GM21526 (cell line): ENCODE measurements around the gene IFT57.
A peak's percentile ranks its signal among the peaks of the same experiment; 100 is the strongest.

Source experiments
- ATAC-seq: cut with Tn5 transposase; IDR thresholded peaks from one replicate; pipeline ENCODE4 v1.9.1; 2021; ENCODE audit warnings: moderate library complexity; ENCODE audit not compliant: unreplicated experiment, low FRiP score

Gene IFT57

DNA sequence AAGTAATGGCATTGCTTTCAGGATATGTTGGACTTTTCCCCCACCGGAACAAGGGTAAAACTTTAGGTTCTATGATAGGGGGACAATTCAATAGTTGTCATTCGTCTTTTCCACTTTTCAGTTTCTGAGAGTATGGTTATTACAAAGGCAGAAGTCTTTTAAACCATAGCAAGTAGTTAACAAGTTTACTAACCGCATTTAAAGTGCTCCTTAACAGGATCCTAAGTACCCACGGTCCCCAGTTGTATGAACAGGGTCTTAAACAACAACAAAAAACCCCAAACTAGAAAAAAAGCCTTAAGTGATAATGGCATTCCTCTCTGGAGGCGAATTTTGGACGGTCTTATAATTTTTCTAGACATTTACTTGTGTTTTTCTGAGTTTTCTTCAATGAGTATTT is 831 bp downstream of the IFT57 start:
- no peak for ATAC-seq

DNA sequence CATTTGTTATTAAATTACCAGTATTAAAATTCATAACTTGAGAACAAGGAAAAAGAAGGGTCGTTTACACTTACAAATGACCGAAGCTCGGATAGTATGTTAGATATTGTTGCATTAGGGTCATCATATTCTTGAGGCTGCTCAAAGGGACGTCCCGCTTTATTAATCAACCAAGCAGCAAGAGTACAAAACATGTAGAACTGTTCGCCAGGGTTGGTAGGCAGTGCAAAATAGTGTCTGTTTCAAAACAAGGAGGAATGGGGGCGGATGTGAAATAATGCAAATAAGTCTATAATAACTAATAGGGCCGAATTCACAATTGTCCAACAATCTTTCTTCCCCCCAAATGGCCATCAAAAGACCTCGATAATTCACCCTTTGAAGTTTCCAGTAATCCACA is 2.9 kb downstream of the IFT57 start:
- no peak for ATAC-seq

DNA sequence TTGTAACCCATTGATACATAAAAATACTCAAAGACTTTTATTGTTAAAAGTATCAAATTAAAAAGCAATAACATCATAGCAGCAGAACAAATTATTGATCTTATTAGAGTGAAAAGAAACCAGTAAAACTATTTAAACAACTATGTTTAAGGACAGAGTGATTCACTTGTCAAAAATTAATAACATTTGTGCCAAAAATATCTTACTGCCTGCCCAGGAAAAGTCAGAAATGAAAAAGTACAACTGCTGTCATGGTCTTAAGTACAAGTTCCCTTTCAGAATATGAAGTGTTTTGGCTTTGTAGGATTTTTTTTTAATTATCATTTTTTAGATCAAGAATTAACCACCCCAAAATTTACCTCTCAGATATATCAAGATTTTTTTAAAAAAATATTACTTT is 3.4 kb downstream of the IFT57 start:
- no peak for ATAC-seq

DNA sequence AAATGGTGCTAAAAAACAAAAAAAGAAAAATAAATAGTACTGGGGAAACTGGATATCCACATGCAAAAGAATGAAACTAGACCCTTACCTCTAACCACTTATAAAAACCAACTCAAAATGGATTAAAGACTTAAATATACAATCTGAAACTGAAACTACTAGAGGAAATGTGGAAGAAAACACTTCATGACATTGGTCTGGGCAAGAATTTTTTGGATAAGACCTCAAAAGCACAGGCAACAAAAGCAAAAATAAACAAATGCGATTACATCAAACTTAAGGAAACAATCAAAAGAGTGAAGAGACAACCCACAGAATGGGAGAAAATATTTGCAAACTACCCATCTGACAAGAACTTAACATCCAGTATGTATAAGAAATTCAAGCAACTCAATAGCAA is 6.4 kb downstream of the IFT57 start:
- no peak for ATAC-seq

DNA sequence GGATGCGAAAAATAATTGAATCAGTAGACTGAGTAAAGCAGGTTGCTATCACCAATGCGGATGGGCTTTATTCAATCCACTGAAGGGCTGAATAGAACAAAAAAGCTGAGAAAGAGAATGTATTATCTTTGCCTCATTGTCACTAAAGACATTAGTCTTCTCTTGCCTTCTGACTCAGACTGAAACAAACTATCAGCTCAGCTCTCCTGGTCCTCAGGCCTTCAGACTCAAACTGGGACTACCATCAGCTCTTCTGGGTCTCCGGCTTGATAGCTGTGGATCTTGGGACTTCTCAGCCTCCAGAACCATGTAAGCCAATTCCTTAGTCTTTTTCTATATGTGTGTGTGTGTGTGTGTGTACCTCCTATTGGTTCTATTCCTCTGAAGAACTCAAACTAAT is 12.6 kb downstream of the IFT57 start:
- ATAC-seq: no peak

DNA sequence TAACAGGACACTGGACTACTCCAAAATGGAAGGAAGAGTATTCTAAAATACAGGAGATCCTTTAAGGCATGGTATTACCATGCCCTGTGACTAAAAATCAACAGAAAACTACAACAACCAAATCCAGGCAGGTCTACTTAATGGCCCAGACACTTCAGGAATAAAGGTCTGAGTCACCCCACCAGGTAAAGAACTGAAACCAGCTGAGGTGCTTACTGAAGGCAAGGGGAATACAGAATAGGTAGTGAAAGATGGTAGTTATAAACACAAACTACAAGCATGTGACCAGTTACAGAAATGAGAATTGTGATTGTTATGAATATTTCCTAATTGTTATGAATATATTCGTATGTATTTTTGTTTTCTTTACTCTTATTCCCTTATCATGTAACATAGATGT is 13.4 kb downstream of the IFT57 start:
- ATAC-seq: peak; percentile 94

DNA sequence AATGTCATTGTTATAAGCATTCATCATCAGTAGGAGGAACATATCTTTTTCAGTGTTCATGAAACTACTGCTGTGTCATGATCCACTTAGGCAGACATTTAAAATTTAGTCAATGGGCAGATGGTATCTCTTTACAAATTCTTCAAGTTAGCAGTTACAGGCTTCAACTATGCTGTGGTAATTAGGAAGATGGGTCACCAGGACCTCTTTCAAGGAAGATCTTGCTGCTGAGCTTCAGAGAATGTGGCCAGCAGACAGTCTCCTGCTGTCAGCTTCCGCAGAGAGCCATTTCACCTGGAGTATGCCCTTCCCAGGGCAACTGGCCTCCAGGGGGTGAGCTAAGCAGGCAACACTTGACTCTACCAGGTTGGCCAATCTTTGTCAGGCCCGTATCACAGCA is 19.4 kb downstream of the IFT57 start:
- no peak for ATAC-seq

DNA sequence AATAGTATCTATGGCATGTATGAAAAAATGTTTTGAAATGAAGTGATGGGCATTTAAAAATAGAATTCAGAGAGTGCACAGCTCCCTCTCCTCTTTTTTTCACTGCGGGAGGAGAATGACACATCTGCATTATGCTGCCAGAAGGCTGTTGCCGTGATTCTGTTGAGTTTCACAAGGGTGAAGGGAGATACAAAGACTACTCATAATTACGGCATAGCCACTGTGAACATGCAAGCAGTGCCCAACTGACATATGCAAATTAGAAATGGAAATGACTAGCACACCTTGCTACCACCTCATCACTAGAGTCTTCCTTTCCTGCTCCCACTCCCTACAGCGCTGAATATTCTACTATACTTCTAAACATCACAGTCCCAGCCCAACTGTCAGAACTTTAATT is 20.1 kb downstream of the IFT57 start:
- no peak for ATAC-seq

DNA sequence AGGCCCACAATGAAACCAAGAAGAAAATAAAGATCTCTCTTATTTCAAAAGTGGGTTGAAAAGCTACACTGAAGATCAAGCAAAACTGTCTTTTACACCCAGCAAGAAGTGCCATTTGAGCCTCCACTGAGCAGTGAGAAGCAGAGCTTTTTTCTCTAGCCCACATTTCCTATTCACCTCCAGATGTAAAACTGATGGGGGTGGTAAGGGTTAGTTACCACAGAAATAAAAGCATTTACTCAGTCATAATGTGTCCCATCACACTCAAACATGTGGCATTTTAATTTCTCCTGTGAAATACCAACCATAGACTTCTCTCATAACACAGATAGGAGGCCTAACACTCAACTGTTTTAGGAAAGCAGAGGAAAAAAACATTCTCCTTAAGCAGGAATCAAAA is 21.0 kb downstream of the IFT57 start:
- no peak for ATAC-seq

DNA sequence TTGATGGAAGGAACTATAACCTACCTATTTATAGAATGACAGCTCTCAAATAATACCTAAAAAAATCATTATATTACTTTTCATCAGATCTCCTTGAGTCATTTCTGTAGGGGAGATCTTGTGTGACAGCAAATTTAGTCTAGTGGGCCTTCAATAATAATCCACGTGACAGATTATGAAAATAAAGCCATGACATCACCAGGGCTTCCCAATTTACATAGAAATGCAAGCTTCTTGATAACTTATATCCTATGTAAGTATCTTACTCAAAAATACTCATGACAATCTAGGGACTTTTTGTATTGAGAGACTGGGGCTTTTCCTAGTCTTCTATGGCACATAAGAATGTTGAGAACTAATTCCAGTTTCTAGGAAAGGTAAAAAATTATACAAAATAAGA is 21.6 kb downstream of the IFT57 start:
- no peak for ATAC-seq

DNA sequence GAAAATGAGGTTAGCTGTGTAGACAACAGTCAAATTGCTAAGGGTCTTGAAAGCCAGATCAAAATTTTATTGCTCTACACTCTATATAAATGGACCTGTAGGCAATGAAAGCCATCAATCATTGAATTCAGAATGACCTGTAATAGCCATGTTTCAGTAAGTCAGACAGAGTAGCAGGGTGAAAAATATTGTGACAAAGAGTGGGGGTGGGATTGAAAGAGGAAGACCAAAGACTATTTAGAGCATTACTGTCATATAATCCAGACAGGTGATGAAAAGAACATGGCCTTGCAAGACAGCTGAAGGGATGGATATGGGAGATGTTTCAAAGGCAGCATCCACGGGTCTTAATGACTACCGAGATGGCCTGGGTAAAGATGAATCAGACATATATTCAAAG is 22.2 kb downstream of the IFT57 start:
- ATAC-seq: no peak

DNA sequence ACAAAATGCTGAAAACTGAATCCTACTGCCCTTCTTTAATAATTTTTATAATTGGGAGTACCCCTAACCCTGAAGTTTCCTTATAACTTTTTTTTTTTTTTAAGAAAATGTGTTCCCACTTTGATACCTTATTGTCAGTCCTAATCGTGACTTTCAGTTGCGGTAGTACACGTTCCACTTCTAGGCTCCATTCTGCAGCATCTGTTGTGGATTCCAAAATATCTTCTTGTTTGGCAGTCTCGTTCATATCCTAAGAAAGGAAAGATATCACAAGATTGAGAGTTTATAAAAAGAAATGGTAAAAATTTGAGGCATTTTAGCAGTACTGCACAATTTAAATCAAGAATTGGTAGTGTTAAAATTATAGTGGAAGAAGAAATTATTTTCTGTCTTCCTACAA is 30.8 kb downstream of the IFT57 start:
- ATAC-seq: no peak

DNA sequence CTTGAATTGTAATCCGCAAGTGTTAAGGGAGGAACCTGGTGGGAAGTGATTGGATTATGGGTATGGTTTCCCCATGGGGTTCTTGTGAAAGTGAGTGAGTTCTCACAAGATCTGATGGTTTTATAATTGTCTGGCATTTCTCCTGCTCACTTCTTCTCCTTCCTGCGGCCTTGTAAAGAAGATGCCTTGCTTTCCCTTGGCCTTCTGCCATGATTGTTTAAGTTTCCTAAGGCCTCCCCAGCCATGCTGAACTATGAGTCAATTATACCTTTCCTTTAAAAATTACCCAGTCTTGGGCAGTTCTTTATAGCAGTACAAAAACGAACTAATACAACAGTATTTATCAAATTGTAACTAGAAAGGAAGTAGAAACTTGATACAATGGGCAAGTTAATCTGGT is 31.9 kb downstream of the IFT57 start:
- ATAC-seq: no peak

DNA sequence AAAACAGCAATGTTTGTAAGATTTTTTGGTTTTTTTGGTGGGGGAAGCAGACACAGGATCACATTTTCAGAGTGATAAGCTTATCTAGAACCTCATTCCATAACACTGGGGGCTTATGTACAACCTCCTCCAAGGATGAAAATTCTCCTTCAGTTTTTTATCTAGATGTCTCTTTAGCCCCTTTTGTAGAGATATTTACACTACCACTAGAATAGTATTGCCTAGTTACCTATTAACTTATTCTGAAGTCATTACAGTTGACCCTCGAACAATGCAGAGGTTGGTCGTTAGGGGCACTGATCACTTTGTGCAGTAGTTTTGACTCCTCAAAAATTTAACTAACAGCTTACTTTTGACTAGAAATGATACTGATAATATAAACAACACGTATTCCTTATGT is 32.8 kb downstream of the IFT57 start:
- ATAC-seq: no peak

DNA sequence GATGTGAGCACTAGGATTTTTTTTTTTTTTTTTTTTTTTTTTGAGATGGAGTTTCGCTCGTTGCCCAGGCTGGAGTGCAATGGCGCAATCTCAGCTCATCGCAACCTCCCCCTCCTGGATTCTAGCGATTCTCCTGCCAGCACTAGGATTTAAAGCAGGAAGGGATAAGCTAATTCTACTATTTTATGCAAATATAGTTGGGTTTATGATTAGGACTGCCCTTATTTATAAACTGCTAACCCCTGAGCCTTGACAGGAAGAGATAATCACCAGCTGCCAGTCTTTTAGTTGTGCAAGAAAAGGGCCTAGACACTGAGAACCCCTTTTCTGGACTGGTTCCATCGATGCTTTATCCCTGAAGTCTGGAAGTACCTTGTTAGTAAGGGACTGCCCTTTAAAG is 36.7 kb downstream of the IFT57 start:
- no peak for ATAC-seq

DNA sequence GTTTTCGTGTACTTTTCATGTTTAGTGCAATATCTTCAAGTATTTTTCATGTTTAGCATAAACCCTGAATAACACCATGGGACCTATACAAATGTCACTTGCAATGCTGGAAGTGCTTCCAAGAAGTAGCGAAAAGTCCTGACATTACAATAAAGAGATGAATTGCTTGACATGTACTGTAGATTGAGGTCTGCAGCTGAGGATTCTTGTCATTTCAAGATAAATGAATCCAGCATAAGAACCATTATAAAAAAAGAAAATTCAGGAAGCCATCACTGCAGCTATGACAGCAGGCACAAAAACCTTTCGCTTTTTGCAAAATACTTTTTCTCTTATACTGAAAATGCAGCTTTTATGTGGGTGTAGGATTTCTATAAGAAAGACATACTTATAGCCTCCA is 37.4 kb downstream of the IFT57 start:
- no peak for ATAC-seq

DNA sequence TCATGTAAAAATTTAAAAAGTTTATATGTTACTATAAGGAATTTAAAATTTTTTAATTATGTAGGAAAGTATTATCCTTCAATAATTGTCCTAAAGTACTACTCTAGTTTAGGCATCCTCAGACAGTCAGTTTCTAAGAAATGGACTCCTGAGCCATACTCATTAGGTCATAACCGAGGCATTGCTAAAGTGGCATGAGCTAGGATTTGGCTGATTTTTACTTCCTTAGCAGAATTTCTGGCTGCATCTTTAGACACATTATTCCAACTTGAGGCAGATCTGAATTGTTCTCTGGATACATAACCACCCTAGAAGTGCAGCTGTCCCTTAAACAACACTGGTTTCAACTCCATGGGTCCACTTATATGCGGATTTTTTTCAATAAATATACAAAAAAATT is 38.3 kb downstream of the IFT57 start:
- ATAC-seq: no peak

DNA sequence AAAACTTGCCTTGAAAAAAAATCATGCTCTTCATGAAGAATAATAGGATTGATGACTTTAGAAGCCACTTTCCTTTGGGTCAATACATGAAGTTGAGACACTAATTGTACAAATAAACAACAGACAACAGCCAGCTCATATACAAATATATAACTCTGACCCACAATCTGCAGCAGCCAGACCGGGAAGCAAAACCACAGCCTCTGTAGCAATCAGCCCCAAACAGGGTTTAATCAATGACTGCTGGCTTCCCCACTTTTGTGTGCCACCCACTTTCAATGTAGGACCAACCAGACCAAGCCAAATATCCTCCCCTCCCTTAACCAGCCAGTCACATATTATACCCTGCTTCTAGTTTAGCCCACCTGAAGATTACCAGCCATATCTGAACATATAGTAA is 39.0 kb downstream of the IFT57 start:
- ATAC-seq: no peak

DNA sequence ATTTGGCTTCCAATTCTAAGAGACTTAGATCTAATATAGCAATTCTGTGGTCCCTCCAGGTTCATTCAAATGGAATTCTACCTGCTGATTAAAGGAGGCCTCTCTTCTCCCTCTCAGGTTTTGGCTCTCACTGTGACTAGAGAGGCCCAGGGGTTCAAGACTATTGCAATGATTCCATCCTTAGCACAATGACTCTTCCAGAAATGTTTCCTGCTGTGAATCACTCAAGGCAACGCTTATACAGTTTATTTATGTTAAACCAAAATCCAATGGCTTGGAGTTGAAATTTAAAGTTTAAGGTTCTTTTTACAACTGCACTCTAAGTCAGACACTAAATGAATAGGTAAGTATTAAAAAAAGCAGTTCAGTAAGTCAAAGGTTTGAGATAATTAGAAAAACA is 39.9 kb downstream of the IFT57 start:
- ATAC-seq: no peak

DNA sequence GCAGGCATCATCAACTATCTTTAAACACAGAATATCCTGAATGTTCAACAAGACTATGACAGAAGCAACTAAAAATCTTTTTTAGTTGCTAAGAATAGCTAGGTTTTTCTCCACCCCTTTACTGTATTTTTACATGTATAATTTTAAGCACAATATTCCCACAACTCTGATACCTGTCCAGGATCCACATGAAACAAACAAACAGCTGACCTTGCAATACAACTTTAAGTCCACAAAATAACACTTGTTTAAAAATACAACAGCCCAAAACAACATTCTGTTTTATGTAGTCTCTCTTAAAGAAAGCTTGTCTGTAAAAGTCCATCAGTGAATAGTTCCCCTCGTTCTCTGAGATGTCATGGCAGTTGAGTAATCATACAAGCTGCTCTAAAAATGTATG is 41.1 kb downstream of the IFT57 start:
- no peak for ATAC-seq

DNA sequence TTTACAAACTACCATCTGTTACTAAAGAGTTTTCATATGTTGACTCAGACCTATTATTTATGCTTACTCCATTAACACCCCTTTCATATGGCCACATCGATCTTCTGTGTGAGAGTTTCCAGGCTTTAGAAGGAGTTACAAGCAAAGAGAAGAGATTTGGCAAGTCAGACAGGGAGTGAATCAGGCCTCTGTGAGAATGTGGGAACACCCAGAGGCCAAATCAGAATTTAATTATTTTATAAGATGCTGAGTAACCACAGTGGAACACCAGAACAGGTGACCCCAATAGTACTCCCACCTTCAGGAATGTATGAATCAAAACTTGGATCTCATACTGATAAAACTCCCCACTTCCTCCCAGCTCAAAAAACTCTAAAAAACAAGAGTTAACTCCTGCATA is 42.0 kb downstream of the IFT57 start:
- no peak for ATAC-seq

DNA sequence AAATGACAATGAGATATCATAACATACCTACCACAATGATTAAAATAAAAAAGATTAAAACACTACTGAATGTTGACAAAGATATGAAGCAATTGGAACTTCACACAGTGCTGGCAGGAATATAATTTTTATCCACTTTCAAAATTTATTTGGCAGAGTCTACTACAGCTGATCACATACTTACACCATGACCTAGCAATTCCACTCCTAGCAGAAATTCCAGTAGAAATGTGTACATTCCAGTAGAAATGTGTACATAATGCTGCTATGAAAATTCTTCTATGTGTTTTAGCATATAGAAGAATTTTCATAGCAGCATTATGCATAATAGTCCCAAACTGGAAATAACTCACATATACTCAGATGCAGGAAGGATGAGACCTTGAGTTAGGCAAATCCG is 43.5 kb downstream of the IFT57 start:
- no peak for ATAC-seq

DNA sequence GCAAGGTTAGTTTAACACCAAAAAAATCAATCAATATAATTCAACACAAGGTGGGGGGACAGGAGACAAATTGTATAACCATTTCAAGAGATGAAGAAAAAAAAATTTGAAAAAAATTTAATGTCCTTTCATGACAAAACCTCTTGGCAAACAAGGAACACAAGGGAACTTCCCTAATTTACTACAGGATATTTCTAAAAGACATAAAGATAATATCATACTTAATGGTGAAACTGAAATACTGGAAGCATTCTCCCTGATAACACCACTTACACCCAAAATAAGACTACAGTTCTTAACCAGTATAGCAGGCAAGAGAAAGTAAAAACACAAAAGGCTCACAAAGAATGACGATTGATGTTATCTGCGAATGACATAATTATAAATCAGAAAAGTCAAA is 44.7 kb downstream of the IFT57 start:
- ATAC-seq: no peak

DNA sequence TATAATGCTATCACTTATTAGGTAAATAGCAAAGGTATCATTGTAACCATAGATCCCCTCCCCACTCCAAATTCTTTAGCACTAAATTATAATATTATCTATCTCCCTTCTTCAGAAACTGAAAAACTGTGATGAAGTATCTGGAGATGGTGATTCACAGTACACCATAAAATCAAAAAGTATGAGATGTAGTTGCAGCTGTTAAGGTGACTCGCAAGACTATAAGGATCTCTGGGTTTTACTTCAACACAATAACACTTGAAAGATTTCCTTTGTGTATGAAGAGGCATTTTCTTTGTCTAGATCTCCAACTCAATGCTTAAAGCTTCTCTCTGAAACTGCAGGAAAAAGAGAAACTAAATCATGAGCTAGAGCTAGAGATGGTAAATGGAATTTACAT is 46.9 kb downstream of the IFT57 start:
- no peak for ATAC-seq
